ENCODE measurements around the gene CALHM3. TPM values are rescaled to one million over a fixed set of nuclear protein-coding genes. Genes with fewer than 3 reads are reported as not detected.

CALHM3 gene
- total RNA-seq, 1 donor from 2014 or later = not detected

GRCh38 chr10:103478671-103479070 is 369 bp downstream of the CALHM3 start:
- H3K4me3 Mint-ChIP-seq = no peak overlapping the region
- no peak overlapping the region for H3K27ac Mint-ChIP-seq
- no peak for DNase-seq (ENCODE audit: low spot score)
- no peaks in the 10 kb centered on the region for H3K9me3 Mint-ChIP-seq
- H3K36me3 Mint-ChIP-seq (ENCODE audit: low read depth) = no peaks in the 10 kb centered on the region
- intact Hi-C loops (cut with micrococcal nuclease) = no loop called here
- peaks cover 38% of the 10 kb centered on the region for H3K4me1 Mint-ChIP-seq (ENCODE audit: low read depth)
- peaks cover 2% of the 10 kb centered on the region for H3K27me3 Mint-ChIP-seq (ENCODE audit: insufficient read depth)

GRCh38 chr10:103476046-103476768 is 2.8 kb downstream of the CALHM3 start:
- no peak overlapping the region for H3K4me3 Mint-ChIP-seq
- peaks cover 45% of the 10 kb centered on the region for H3K4me1 Mint-ChIP-seq (ENCODE audit: low read depth)
- no peaks in the 10 kb centered on the region for H3K9me3 Mint-ChIP-seq
- intact Hi-C loops (cut with micrococcal nuclease) = no loop called here
- H3K27me3 Mint-ChIP-seq (ENCODE audit: insufficient read depth) = peaks cover 2% of the 10 kb centered on the region
- no peak overlapping the region for H3K27ac Mint-ChIP-seq
- no peaks in the 10 kb centered on the region for H3K36me3 Mint-ChIP-seq (ENCODE audit: low read depth)
- DNase-seq (ENCODE audit: low spot score) = no peak

- Mint-ChIP-seq H3K27ac (no peak overlapping the region), H3K4me3 (no peak overlapping the region), H3K9me3 (no peaks in the 10 kb centered on the region), H3K27me3 (ENCODE audit: insufficient read depth) (no peaks in the 10 kb centered on the region), H3K4me1 (ENCODE audit: low read depth) (peaks cover 53% of the 10 kb centered on the region), H3K36me3 (ENCODE audit: low read depth) (no peaks in the 10 kb centered on the region)
- intact Hi-C loops (cut with micrococcal nuclease) = no loop called here
- DNase-seq (ENCODE audit: low spot score) = no peak
Measured at GRCh38 chr10:103475437-103475836, 3.6 kb downstream of the CALHM3 start.

GRCh38 chr10:103474077-103474476 is 5.0 kb downstream of the CALHM3 start:
- peaks cover 2% of the 10 kb centered on the region for H3K36me3 Mint-ChIP-seq (ENCODE audit: low read depth)
- peaks cover 61% of the 10 kb centered on the region for H3K4me1 Mint-ChIP-seq (ENCODE audit: low read depth)
- no peaks in the 10 kb centered on the region for H3K27me3 Mint-ChIP-seq (ENCODE audit: insufficient read depth)
- H3K27ac Mint-ChIP-seq = peak overlapping the region; percentile 45
- DNase-seq (ENCODE audit: low spot score) = no peak
- intact Hi-C loops (cut with micrococcal nuclease) = loop anchor here (5.0 kb wide), 1 partner anchor 107 kb away; the partner anchor contains the start of gene TAF5
- H3K4me3 Mint-ChIP-seq = no peak overlapping the region
- H3K9me3 Mint-ChIP-seq = no peaks in the 10 kb centered on the region

GRCh38 chr10:103473261-103473671 is 5.8 kb downstream of the CALHM3 start:
- peaks cover 2% of the 10 kb centered on the region for H3K36me3 Mint-ChIP-seq (ENCODE audit: low read depth)

DNA sequence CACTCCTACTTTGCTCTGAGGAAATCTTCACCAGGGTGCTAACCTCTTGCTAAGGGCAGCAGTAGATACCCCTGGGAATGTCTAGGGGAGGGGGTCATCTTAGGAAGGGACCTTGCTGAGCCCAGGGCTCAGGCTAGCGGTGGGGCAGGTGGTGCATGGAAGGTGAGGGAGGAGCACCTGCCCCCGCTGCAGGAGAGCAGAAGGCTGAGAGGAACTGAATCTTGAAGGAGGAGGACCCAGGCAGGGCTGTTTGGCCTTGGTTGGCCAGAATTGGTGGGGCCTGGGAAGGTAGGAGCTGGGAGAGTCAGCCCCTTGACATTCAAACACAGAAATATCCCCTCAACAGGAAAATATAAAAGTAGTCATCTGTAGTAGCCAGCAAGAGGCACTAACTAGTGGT is 7.0 kb downstream of the CALHM3 start:
- H3K9me3 Mint-ChIP-seq = no peaks in the 10 kb centered on the region
- peak overlapping the region; percentile 19 for H3K4me3 Mint-ChIP-seq
- H3K4me1 Mint-ChIP-seq (ENCODE audit: low read depth) = peaks cover 71% of the 10 kb centered on the region
- peak overlapping the region; percentile 89 for H3K27ac Mint-ChIP-seq
- H3K27me3 Mint-ChIP-seq (ENCODE audit: insufficient read depth) = no peaks in the 10 kb centered on the region
- peaks cover 2% of the 10 kb centered on the region for H3K36me3 Mint-ChIP-seq (ENCODE audit: low read depth)
- no peak for DNase-seq (ENCODE audit: low spot score)
- intact Hi-C loops (cut with micrococcal nuclease) = loop anchor here (5.0 kb wide), 1 partner anchor 105 kb away; the partner anchor contains the start of gene TAF5

More at GRCh38 chr10:103473261-103473671, 5.8 kb downstream of the CALHM3 start:
- Mint-ChIP-seq H3K4me3 (no peak overlapping the region), H3K9me3 (no peaks in the 10 kb centered on the region), H3K27ac (no peak overlapping the region), H3K27me3 (ENCODE audit: insufficient read depth) (no peaks in the 10 kb centered on the region), H3K4me1 (ENCODE audit: low read depth) (peaks cover 61% of the 10 kb centered on the region)
- DNase-seq (ENCODE audit: low spot score) = no peak
- intact Hi-C loops (cut with micrococcal nuclease) = loop anchor here (5.0 kb wide), 1 partner anchor 106 kb away; the partner anchor contains the start of gene TAF5

DNA sequence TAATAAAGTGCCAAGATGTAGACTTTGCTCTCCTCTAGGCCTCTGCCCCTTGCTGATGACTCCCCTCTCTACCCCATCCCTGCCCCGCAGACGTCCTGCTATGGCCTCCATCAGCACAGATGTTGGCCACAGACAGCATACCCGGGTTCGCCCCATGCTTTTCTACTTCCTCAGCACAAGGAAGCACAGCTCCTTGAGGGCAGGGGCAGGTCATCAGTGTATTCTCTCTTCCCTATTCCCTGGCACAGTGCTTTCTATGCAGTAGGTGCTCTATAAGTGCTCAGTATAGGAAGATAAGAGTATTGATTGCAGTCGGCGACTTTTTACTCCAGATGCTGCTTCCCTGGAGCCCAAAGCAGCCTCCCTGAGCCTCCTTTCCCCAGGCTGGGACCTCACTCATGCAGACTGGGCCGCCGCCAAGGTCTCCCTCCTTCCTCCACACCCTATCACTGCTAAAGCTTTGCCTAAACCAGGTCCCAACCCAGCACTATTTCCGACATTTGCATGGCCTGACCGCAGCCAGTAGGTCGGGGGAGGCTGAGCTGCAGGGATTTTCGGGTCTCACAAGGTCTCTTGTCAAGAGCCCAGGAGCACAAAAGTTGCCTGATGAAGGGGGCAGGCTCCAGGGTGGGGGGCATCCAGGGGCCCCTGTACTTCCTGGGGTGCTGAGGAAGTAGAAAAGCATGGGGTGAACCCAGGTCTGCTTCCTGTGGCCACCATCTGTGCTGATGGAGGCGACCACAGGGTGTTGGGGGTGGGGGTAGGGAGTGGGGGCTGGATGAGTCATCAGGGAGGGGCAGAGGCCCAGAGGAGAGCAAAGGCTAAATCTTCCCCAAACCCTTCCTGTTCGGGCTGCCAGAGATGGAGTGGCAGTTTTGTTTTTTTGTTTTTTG is 8.0 kb downstream of the CALHM3 start:
- peaks cover 71% of the 10 kb centered on the region for H3K4me1 Mint-ChIP-seq (ENCODE audit: low read depth)
- peak; percentile 69 for DNase-seq (ENCODE audit: low spot score)
- H3K27me3 Mint-ChIP-seq (ENCODE audit: insufficient read depth) = no peaks in the 10 kb centered on the region
- H3K27ac Mint-ChIP-seq = peak overlapping the region; percentile 89
- no peaks in the 10 kb centered on the region for H3K9me3 Mint-ChIP-seq
- intact Hi-C loops (cut with micrococcal nuclease) = loop anchor here (1.0 to 5.0 kb wide), 3 partner anchors 11 to 104 kb away; partner anchors contain the start of genes CALHM2 and TAF5
- peaks cover 2% of the 10 kb centered on the region for H3K36me3 Mint-ChIP-seq (ENCODE audit: low read depth)
- peak overlapping the region; percentile 27 for H3K4me3 Mint-ChIP-seq

DNA sequence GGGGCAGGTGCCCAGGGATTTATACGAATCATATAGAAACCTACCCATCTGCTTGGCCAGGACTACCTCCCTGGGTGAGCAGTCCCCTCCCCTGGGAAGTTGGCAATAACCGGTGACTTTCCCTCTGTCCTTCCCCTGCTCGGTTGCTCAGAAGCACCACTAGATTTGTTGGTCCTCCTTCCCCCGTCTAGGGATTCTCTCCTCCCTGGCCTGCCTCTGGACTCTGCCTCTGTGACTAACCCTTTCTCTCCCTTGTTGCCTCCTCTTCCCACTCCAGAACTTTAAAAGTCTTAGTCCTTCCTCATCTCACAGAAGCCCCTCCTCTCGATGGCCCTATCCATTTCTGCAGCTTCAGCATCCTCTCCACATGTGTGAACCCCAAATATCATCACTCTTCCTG is 9.8 kb downstream of the CALHM3 start:
- H3K36me3 Mint-ChIP-seq (ENCODE audit: low read depth) = peaks cover 2% of the 10 kb centered on the region
- no peak overlapping the region for H3K27ac Mint-ChIP-seq
- no peaks in the 10 kb centered on the region for H3K9me3 Mint-ChIP-seq
- no peak for DNase-seq (ENCODE audit: low spot score)
- no peak overlapping the region for H3K4me3 Mint-ChIP-seq
- intact Hi-C loops (cut with micrococcal nuclease) = no loop called here
- H3K4me1 Mint-ChIP-seq (ENCODE audit: low read depth) = peaks cover 56% of the 10 kb centered on the region
- H3K27me3 Mint-ChIP-seq (ENCODE audit: insufficient read depth) = no peaks in the 10 kb centered on the region

GRCh38 chr10:103467406-103467805 is 11.6 kb downstream of the CALHM3 start:
- Mint-ChIP-seq H3K4me3 (no peak overlapping the region), H3K27me3 (ENCODE audit: insufficient read depth) (peaks cover 2% of the 10 kb centered on the region), H3K36me3 (ENCODE audit: low read depth) (peaks cover 2% of the 10 kb centered on the region), H3K4me1 (ENCODE audit: low read depth) (peaks cover 47% of the 10 kb centered on the region), H3K27ac (no peak overlapping the region), H3K9me3 (no peaks in the 10 kb centered on the region)
- DNase-seq (ENCODE audit: low spot score) = no peak
- intact Hi-C loops (cut with micrococcal nuclease) = no loop called here

DNA sequence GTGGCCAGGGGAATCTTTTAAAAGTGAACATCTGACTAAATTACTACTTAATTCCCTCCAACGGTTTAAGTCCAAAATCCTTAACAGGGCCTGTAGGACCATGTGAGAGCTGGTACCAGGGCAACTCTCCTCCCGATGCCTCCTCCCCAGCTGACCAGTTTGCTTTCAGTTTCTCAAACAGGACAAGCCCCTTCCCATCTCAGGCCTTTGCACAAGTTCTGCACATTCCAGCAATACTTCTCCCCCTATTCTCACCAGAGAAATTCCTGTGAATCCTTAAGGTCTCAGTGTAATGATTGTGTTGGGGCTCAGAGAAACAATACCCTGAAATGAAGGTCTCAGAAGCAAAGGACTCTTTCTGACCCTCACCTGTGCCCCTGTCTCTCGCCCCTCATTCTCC is 12.3 kb downstream of the CALHM3 start:
- Mint-ChIP-seq H3K9me3 (no peaks in the 10 kb centered on the region), H3K27ac (no peak overlapping the region), H3K27me3 (ENCODE audit: insufficient read depth) (peaks cover 2% of the 10 kb centered on the region), H3K36me3 (ENCODE audit: low read depth) (peaks cover 2% of the 10 kb centered on the region), H3K4me1 (ENCODE audit: low read depth) (peaks cover 40% of the 10 kb centered on the region), H3K4me3 (no peak overlapping the region)
- intact Hi-C loops (cut with micrococcal nuclease) = no loop called here
- DNase-seq (ENCODE audit: low spot score) = no peak

GRCh38 chr10:103465411-103466179 is 13.4 kb downstream of the CALHM3 start:
- no peak for DNase-seq (ENCODE audit: low spot score)
- Mint-ChIP-seq H3K27ac (no peak overlapping the region), H3K27me3 (ENCODE audit: insufficient read depth) (peaks cover 2% of the 10 kb centered on the region), H3K9me3 (no peaks in the 10 kb centered on the region), H3K4me1 (ENCODE audit: low read depth) (peaks cover 32% of the 10 kb centered on the region), H3K36me3 (ENCODE audit: low read depth) (peaks cover 2% of the 10 kb centered on the region), H3K4me3 (no peak overlapping the region)
- intact Hi-C loops (cut with micrococcal nuclease) = no loop called here

DNA sequence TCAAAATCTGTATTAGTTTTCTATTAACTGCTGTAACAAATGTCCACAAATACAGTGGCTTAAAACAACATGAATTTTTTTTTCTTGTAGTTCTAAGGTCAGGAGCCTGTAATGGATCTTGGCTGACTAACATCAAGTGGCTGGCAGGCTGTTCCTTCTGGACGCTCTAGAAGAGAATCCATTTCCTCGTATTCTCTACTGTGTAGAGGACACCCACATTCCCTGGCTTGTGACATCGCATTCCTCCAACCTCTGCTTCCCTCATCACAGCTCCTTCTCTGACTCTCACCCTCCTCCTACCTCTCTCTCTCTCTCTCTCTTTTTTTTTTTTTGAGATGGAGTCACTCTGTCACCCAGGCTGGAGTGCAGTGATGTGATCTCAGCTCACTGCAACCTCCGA is 15.5 kb downstream of the CALHM3 start:
- Mint-ChIP-seq H3K27me3 (ENCODE audit: insufficient read depth) (peaks cover 2% of the 10 kb centered on the region), H3K36me3 (ENCODE audit: low read depth) (no peaks in the 10 kb centered on the region), H3K4me1 (ENCODE audit: low read depth) (peaks cover 32% of the 10 kb centered on the region), H3K27ac (no peak overlapping the region), H3K9me3 (no peaks in the 10 kb centered on the region), H3K4me3 (no peak overlapping the region)
- intact Hi-C loops (cut with micrococcal nuclease) = no loop called here
- no peak for DNase-seq (ENCODE audit: low spot score)

Data from activated T-helper 1 cell treated with anti-CD3 and anti-CD28 coated beads, Interleukin-12 subunit alpha, Interleukin-12 subunit beta, Interleukin-2, Interleukin-4 antibody, amounts not matched to agents 30 ng/mL and 10 ng/mL and 1 ng/mL, durations not matched to agents 14 hours and 24 hours and 36 hours (primary cell).